BE2C (cell line): ENCODE results near the gene IRF2.

Source experiments
- DNase-seq: peaks from one replicate; pipeline ENCODE4 v3.0.0-alpha.2; 2020
- H3K27me3 ChIP-seq: fragments of 250-450 bp; sonication (Bioruptor Pico); 2 replicates; pipeline ENCODE4 v1.5.1; 2020; ENCODE audit warnings: mild to moderate bottlenecking
- H3K36me3 ChIP-seq: fragments of 250-450 bp; sonication (Bioruptor Pico); 2 replicates; pipeline ENCODE4 v1.5.1; 2020; ENCODE audit warnings: mild to moderate bottlenecking
- H3K4me1 ChIP-seq: fragments of 250-450 bp; sonication (Bioruptor Pico); 2 replicates; pipeline ENCODE4 v1.5.1; 2020
- H3K4me3 ChIP-seq: 2 replicates; pipeline ENCODE4 v1.5.1; 2011; ENCODE audit warnings: low read depth, low read length
- H3K9me3 ChIP-seq: fragments of 250-450 bp; sonication (Bioruptor Pico); 2 replicates; pipeline ENCODE4 v1.5.1; 2020
- CTCF ChIP-seq: IDR thresholded peaks from 2 replicates; pipeline ENCODE4 v1.5.1; 2012; ENCODE audit warnings: mild to moderate bottlenecking, low read depth, low read length

IRF2 gene

GRCh38 chr4:184373886-184374405 is 100.4 kb downstream of the IRF2 start:
- Histone ChIP-seq H3K4me3 (no peak overlapping the region), H3K36me3 (no peaks in the 10 kb centered on the region), H3K4me1 (no peaks in the 10 kb centered on the region; the same call in 1 of the 2 replicates), H3K27me3 (no peaks in the 10 kb centered on the region), H3K9me3 (no peaks in the 10 kb centered on the region)
- no peak for TF ChIP-seq CTCF
- no peak for DNase-seq

GRCh38 chr4:184371390-184371787 is 103.0 kb downstream of the IRF2 start:
- H3K4me3 ChIP-seq, result no peak overlapping the region
- no peak for DNase-seq
- H3K9me3 ChIP-seq, result no peaks in the 10 kb centered on the region
- H3K4me1 ChIP-seq, result no peaks in the 10 kb centered on the region; the same call in 1 of the 2 replicates
- no peaks in the 10 kb centered on the region for H3K36me3 ChIP-seq
- no peak for TF ChIP-seq CTCF
- no peaks in the 10 kb centered on the region for H3K27me3 ChIP-seq

- Histone ChIP-seq H3K27me3 (no peaks in the 10 kb centered on the region), H3K4me1 (no peaks in the 10 kb centered on the region; the same call in 1 of the 2 replicates), H3K36me3 (no peaks in the 10 kb centered on the region), H3K9me3 (no peaks in the 10 kb centered on the region), H3K4me3 (no peak overlapping the region)
- no peak for TF ChIP-seq CTCF
- DNase-seq, result no peak
Measured at GRCh38 chr4:184370711-184371389, 103.5 kb downstream of the IRF2 start.

- Histone ChIP-seq H3K4me3 (no peak overlapping the region), H3K27me3 (no peaks in the 10 kb centered on the region), H3K4me1 (no peaks in the 10 kb centered on the region), H3K9me3 (no peaks in the 10 kb centered on the region), H3K36me3 (no peaks in the 10 kb centered on the region)
- DNase-seq, result no peak
- no peak for TF ChIP-seq CTCF
Measured at GRCh38 chr4:184369871-184370270, 104.5 kb downstream of the IRF2 start.

GRCh38 chr4:184368731-184369130 is 105.6 kb downstream of the IRF2 start:
- Histone ChIP-seq H3K27me3 (no peaks in the 10 kb centered on the region), H3K9me3 (no peaks in the 10 kb centered on the region), H3K4me3 (no peak overlapping the region), H3K36me3 (no peaks in the 10 kb centered on the region), H3K4me1 (no peaks in the 10 kb centered on the region)
- no peak for TF ChIP-seq CTCF
- DNase-seq, result no peak

GRCh38 chr4:184368290-184368689 is 106.1 kb downstream of the IRF2 start:
- H3K27me3 ChIP-seq, result no peaks in the 10 kb centered on the region
- no peak for DNase-seq
- H3K4me1 ChIP-seq, result no peaks in the 10 kb centered on the region
- no peaks in the 10 kb centered on the region for H3K9me3 ChIP-seq
- no peaks in the 10 kb centered on the region for H3K36me3 ChIP-seq
- H3K4me3 ChIP-seq, result no peak overlapping the region
- TF ChIP-seq CTCF, result no peak
